ENCODE measurements around the gene LEMD1.
"Not testable (repeated sequence)": the region's sequence is repeated elsewhere in the genome, so short reads cannot be mapped to it uniquely, and the experiment has no call there.

LEMD1 gene

DNA sequence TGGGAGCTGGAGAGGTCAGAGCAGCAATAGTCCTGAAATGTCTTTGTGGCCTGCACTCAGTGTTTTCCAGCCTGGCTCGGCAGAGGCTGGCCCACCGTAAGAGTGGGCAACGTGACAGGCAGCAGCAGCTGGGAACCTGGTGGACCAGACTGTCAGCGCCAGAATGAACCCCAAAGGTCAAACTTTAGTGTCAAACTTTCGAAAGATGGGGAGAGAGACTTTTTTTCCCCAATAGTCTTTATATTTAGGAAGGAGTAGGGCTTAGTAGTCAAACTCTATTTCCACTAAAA is 23.7 kb upstream of the LEMD1 start:
- DNase-seq = no peak

DNA sequence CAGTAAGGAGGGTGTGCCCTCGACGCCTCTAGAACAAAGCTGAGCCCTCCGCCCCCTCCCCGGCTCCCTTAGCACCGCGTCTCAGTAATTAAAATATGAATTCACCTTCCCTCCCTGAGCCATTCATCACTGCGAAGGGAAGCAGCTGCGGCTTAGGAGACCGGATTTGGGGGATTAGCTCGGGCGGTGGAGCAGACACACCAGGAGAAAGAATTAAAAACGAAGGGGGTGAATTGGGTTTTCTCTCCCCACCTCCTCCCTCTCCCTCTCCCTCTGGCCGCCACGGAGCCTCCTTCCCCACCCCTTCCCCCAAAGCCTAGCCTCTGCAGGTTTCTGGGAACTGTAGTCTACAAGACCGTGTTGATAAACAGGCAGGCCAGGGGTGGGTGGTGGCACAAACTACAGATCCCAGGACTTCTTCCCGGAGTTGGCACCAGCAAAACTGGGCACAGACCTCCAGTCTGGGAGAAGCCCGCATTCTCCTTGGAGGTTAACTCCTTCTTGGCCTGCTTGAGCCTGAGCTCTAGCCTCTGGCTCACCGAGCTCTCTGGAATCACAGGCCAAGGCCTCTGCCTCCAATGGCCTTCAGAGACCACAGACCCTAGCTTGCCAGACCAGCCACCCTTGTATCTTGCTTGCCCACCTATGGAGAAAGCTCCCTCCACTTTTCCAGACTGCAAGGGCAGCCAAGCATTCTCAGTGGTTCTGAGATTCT is 23.2 kb upstream of the LEMD1 start:
- DNase-seq = no peak

DNA sequence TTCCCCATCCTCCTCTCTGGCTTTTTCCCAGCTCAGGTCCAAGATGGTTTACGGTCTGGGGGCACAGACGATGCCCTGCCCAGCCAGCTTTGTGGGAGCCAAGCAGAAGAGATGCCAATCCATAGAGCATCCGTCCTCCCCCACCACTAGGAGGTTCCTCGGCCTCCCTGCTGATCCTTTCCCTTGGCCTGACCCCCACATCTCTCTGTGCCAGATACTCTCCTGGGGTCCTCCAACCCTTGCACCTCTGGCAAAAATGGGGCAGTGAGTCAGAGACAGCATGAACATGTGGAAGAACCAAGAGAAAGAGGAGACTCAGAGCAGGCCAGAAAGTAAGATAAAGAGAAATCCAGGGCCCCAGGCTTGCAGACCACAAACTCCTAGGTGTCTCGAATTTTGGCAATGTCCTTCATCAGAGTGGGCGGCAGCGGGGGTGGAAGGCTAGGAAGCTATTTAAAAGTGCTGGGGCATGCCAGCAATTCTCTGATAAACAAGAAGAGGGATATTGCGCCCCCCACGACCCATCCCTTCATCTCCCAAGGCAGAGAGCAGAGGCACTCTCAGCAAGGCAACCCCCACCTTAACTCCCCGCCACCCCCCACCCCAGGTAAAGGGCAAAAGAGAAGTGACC is 22.6 kb upstream of the LEMD1 start:
- no peak for DNase-seq

DNA sequence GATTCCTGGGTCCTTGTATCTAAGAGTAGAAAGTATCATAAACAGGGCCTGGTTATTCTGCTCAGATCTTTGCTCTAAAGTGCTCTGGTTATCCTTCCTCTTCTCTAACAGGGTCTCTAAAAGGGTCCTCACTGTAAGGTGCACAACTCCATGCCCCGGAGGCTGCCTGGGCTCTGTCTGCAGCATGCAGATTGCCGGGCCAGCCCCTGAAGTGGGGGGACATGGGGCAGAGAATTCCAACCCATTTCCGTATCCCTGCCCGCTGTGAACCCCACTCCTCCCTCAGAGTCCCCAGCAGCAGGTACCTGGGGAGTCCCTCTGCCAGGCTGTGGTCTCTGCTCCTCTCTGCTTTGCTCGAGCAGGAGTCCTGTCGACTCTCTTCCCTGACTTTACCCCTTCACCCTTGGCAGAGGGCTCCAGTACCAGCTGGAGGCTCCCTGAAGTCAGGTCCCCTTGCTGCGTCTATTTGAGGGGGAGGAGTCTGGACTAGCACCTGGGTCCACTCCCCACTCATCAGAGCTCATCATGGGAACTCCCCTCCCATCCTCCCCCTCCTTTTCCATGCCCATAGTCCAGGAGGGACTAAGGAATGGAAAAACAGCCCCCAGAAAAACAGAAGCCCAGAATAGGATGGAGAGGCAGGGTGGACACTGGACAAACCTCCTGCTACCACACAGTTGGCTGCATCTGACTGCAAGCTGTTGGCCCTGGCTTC is 21.9 kb upstream of the LEMD1 start:
- DNase-seq = no peak

DNA sequence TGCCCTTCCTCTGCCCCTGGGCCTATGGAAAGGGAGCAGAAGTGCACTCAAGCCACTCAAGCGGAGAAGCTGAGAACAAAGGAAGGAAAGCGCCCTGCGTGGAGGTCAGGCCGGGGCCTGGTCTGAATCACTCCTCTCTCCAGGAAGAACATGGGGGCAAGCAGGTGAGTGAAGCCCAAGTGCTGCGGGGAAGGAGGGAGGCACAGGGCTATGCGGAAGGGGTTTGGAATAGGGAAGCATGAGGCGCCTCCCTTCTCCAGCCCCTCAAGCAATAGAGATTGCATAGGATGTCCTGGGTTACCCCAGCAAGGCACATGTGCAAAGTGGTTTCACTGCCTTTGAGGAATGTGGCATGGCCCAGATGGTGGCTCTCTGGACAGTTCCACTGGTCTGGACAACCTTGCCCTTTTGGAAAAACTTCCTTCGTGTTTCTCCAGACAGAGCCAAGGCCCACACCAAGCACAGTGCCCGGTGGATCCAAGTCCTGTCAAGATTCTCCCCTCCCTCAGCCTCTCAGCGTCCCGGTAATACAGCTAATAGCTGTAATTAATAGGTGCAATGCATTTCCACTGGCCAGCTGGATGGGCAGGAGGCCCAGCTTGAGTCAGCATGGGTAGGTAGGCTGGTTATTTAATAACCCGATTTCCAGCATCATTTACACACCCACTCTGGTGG is 20.3 kb upstream of the LEMD1 start:
- no peak for DNase-seq

DNA sequence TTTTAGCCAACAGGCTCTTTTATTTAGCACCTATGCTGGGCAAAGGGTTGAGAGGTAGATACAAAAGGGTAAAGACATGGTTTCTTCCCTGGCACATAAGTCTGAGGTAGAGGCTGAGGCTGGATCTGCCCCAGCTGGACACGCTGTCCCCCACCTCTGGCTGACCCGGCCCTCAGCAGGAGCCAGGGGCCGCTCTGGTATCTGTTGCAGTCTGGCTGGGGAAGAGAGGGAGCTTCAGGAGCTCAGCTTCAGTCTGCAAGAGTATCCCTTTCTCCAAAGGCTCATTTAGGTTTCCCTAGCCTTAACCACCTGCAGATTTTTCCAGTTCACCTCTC is 19.8 kb upstream of the LEMD1 start:
- no peak for DNase-seq

DNA sequence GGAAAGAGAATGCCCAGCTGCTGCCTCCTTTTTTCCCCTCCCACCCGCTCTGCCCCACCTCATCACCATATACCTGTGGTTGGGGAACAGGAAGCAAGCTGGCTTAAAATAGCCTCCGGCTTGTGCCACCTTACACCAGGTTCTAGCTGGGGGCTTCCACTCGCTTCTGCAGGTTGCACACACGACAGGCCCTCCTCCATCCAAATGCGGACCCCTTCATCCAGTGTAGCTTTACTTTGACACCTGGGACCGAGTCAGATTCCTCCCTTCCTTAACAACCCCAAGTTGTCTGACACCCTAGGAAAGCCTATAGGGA is 19.4 kb upstream of the LEMD1 start:
- no peak for DNase-seq

DNA sequence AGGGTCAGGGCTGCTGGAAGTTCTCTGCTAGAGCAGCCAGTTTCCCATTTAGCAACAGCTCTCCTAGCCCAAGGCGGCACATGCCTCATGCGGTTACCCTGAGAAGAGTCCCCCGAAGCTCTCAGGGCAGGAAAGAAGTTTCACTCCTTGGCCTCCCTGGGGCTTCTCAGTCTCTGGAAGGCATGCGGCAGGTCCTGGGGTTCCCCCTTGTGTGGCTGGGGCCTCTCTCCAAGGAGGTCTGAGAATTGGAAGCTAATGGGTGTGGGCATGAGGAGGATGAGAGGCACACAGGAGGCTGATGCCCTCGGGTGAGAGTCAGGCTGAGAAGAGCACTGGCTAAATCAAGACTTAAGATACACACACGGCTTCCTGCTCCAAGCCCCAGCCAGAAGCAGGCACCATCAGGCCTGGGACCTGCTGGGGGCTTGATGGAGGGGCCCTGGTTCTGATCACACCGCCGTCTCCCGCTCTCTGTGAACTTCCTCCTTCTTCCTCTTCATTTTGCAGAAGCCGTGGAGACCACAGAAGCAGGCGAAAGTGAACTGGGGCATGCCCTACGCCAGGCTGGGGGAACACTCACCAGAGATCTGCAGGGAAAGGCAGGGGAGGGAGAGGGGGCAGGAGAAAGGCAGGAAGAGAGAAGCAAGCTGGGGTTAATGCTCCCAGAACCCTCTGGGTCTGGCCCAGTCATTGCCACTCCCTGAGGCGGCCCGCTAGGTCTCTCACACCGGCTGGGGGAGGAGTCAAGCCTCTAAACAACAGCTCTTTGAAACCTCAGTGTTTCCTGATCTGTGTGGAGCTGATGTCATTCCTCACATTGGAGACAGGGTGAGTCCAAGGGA is 18.8 kb upstream of the LEMD1 start:
- DNase-seq = peak; percentile 56 to 62

DNA sequence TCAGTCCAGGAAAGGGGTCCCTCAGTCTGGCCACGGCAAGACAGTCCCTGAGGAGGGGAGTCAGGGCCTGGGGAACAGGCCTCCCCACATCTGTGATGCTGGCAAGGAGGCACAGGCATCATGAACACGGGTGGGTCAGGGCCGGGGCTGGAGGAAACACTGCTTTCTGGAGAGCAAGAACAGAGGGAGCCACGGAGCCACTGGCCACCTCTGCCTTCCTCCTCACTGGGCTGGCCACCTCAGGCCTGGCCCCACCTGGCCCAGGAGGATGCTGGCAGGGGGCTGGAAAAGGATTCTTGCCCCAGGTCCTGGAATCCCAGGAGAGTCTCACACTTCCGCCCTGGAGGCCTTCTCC is 18.2 kb upstream of the LEMD1 start:
- no peak for DNase-seq

DNA sequence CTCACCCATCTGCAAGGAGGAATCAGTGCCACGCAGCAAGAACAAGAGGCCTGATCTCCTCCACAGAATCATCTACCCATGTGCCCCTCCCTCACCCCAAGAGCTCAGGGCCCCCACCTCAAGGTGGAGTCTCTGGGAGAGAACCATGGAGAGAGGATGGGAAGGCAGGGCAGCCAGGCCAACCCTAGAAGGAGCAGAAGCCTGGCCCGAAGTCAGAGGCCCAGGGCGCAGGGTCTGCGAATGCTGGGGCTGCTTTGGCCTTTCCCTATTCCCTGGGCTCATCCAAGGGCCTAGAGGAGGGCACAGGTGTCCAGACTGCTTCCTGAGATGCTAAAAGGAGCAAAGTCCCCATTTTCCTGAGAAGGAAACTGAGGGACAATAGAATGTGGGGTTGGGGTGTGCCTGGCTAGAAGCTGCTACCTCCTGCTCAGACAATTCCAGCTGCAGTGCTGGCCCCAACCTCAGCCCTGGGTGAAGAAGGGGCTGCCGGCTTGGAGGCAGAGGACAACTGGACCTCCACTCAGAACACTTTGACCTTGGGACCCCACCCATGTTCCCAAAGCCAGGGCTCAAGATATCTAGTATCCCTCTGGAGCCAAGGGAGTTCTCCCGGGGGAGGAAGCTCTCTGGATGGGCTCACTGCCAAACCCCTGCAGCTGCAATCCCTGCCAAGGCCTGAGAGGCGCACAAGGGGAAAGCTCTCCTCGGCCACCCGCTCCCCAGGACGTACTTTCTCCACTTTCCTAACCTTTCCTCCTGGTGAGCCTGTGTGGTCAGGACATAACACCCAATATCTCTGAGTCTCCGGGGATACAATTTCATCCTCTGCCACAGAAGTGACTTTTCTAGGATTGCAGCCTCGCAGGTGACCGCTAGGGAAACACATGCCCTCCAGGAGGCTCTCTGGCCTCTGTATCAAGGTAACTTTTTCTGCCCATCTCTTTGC is 16.6 kb upstream of the LEMD1 start:
- DNase-seq = no peak

DNA sequence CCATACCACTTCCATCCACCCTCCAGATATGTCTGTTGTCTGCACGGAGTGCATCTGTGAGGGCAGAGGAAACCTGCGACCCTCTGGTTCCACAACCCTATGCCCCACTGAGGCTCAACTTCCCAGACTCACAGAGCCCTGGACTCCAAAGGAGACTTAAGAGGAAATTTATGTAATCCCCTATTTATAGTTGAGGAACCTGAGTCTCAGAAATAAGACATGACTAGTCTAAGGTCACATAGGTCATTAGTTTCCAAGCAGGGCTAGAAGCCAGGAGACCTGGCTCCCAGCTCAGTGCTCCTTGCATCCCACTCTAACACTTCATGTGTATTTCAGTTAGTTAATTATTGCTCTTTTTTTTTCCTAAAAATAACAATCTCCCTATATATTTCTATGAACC is 15.7 kb upstream of the LEMD1 start:
- no peak for DNase-seq

DNA sequence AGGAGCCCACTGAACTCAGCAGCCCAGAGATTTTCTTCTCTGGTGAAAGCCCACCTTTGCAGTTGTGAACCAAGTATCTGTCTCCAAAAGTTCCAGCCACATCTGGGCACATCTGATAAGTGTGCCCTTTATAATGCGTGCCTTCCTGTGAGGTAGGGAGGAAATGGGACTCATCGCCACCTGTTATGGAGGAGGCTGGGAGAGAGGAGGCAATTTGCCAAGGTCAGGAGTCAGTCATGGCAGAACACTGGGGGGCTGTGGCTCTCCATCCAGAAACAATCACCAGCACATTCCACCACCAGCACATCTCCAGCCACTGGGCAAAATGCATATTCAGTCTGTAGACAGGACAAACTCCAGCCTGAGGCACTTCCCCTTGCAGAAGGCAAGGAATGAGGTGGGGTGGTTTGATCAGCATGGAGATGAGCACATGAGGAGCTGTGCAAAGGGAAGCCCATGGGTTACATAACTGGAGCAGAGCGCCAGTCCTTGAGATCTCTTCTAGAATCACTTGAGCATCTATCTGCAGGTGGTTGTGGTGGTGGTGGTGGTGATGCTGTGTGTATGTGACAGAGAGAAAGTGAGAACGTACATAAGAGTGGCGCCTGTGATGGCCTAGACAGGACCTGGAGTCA is 15.0 kb upstream of the LEMD1 start:
- no peak for DNase-seq

DNA sequence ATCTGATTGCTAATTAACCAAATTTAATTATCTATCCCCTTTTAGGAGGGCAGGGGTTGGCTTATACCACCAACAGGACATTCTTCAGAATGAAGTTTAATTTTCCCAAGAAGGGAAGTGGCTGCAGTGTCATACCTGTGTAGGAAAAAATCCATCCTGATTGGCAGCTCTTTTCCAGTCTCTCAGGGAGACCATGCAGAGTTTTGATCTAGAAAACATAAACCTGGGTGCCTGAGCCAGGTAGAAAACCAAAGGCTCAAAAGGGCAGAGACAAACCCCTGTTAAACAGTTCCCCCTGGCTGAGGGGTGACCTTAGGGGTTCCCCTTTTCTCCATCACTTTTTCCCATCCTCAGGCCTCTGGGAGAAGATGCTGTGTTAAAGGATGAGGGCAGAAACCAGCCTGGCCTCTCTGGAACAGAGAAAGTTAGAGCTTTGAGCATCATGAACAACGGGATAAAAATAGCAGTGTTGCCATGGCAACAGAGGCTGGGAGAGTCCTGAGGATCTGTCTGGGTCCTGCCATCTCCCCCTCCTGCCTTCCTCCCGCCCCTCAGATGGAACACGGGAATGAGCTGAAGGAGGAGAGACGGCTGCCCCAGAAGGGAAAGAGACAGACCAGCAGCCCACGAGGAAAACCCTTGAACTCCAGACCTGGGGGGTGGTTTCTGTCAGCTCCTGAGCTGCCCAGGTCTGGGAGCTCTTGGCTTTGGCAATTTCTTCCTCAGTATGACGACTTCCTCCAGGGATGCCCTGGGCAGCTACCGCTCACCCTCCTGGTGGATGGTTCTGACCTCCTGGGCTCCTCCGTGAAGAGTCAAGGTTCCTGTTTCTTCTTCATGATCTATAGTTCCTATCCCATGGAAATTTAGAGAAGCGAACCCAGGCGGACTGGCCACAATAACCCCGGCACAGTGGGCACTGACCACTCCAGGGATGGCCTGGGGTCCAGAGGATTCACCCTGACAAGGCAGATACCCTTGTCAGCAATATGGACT is 14.0 kb upstream of the LEMD1 start:
- DNase-seq = no peak

DNA sequence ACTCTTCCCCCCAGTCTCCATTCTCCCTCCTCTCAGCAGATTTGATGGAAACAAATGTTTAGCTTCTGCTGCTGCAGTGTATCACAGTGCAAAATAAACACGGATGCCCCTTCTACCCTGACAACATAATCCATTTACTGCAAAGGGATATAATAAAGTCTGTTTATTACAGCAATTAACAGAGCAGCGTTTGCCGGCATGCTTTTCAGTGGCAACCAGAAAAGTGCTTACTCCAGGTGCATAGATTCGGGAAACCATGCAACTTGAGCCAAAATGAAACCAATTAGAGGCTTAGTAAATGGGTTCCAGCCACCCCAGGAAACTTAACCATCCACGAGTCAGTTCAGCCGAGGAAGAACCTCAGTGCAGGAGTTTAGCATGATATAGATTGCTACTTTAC is 12.9 kb upstream of the LEMD1 start:
- DNase-seq = no peak

DNA sequence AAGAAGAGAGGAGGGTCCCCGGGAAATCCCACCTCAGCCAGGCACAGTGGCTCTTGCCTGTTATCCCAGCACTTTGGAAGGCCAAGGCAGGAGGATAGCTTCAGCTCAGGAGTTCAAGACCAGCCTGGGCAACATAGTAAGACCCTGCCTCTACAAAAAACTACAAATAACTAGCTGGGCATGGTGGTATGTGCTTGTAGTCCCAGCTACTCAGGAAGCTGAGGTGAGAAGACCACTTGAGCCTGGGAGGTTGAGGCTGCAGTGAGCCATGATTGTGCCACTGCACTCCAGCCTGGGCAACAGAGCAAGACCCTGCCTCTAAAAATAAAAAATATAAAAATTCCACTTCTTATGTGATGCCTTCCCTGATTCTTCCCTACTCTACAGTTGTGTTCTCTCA is 10.8 kb upstream of the LEMD1 start:
- DNase-seq = not testable (repeated sequence)

DNA sequence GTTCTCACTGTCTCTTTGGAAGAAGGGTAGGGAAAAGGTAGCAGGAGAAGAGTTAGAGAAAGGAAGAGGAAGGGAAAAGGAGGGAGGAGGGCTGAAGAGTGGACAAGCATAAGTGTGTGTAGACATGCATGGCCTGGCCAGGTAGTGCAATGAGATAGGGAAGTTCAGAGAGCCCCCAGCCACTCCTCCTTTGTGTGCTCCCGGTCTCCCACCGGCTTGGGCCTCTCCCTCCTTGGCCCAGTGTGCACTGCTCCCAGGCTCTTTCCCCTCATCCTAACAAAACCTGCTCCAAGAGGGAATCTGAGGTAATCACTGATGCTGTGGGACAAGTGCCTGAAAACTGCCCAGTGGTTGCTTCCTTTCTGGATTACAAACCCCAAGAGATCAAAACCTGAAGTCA is 10.3 kb upstream of the LEMD1 start:
- no peak for DNase-seq

DNA sequence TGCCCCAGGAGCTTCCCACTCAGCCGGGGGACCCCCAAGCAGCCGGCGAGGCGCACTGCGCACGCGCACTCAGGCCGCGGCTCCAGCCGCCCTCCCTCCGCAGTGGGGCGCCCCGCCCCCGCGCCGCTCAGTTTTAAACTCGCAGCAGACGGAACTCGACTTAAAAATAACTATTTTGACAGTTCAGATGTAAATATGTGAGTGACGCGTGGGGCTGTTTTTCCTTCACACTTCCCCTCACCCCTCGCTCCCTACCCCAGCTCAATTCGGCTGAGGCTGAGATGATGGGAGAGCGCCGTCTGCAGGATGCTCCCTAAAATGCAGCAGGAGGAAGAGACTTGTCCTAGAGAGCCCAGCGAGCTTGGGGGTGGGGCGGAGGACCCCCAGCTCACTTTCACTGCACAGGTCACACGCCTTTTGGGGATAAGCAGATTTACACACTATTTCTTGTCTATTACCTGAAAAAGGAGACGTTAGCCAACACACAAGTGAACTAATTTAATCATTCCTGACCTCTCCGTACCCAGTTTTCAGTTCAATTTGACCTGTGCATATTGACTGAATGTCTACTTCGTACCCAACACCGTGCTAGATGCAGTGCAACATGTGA is 8.9 kb upstream of the LEMD1 start:
- peak; percentile 33 to 41 for DNase-seq

DNA sequence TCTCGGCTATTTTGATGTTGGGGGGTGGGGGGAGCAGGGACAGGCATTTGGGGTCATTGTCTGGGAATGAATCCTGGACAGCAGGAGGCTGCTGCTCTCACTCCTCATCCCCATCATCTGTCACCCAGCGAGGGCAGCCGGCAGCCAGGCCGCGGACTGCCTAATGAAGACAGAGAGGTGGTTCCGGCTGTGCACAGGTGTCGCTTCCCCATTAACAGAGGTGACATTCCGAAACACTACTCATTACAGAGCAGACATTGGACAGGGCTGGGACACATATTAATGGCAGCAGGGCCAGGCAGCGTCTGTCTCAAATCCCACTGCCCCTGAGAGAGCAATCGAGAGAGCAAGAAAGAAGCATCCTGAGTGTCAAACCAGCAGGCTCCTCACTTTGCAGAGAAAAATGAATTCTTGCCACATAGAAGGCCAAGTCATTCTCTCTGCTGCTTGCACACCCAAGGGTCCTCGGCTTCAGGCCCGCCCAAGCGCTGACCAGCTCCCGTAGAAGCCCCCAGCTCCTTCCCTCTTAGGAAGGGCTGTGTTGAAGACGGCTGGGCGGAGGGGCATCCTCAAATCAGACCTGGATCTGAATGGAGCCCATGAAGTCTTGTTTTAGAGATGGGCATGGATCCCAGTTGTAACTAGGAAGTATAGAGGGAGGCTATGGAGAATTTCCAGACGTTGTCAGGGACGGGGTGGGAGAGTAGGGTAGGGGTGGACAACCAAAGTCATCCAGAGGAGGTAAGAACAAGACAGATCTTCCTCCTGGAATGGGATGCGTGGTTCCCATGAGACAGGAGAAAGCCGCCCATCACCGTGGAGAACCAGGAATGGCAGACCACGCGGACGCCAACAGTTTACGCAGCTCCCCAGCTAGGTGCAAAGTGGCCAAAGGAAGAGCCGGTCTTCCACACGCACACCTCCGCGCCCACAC is 8.2 kb upstream of the LEMD1 start:
- no peak for DNase-seq
